HG03565 (cell line): ENCODE results near the gene SYT1.
"Not testable (repeated sequence)": the region's sequence is repeated elsewhere in the genome, so short reads cannot be mapped to it uniquely, and the experiment has no call there.

ENCODE experiments used
- ATAC-seq: cut with Tn5 transposase; IDR thresholded peaks from one replicate; pipeline ENCODE4 v1.9.1; 2021; ENCODE audit warnings: mild to moderate bottlenecking, moderate library complexity; ENCODE audit not compliant: unreplicated experiment

SYT1 gene

GRCh38 chr12:78864403-78864869 lies at the start of gene SYT1:
Gene SYT1, plus strand, starts transcription at chr12:78864774.
- no peak for ATAC-seq

GRCh38 chr12:78818487-78818886 lies 46.1 kb upstream of the SYT1 start:
- no peak for ATAC-seq

- no peak for ATAC-seq
Observed at GRCh38 chr12:78820946-78821345, 43.6 kb upstream of the SYT1 start.

- ATAC-seq = no peak
Observed at GRCh38 chr12:78824918-78825317, 39.7 kb upstream of the SYT1 start.

GRCh38 chr12:78829690-78830089 lies 34.9 kb upstream of the SYT1 start:
- ATAC-seq = no peak

GRCh38 chr12:78835493-78835892 lies 29.1 kb upstream of the SYT1 start:
- no peak for ATAC-seq

GRCh38 chr12:78840518-78841019 lies 24.0 kb upstream of the SYT1 start:
- ATAC-seq = not testable (repeated sequence)

- no peak for ATAC-seq
Observed at GRCh38 chr12:78853231-78853630, 11.3 kb upstream of the SYT1 start.

- peak; percentile 42 for ATAC-seq
Observed at GRCh38 chr12:78863482-78864402, 832 bp upstream of the SYT1 start.

GRCh38 chr12:78864870-78865463 lies 393 bp downstream of the SYT1 start:
- ATAC-seq = no peak

- ATAC-seq = no peak
Observed at GRCh38 chr12:78865516-78865915, 942 bp downstream of the SYT1 start.

- ATAC-seq = no peak
Observed at GRCh38 chr12:78866518-78866917, 1.9 kb downstream of the SYT1 start.

- ATAC-seq = no peak
Observed at GRCh38 chr12:78870539-78870938, 6.0 kb downstream of the SYT1 start.

GRCh38 chr12:78871566-78871965 lies 7.0 kb downstream of the SYT1 start:
- no peak for ATAC-seq

GRCh38 chr12:78878459-78878858 lies 13.9 kb downstream of the SYT1 start:
- no peak for ATAC-seq

- no peak for ATAC-seq
Observed at GRCh38 chr12:78878866-78879265, 14.3 kb downstream of the SYT1 start.

GRCh38 chr12:78880078-78880477 lies 15.5 kb downstream of the SYT1 start:
- no peak for ATAC-seq

GRCh38 chr12:78881685-78882084 lies 17.1 kb downstream of the SYT1 start:
- ATAC-seq = no peak

GRCh38 chr12:78885466-78885865 lies 20.9 kb downstream of the SYT1 start:
- ATAC-seq = no peak

- no peak for ATAC-seq
Observed at GRCh38 chr12:78886719-78887407, 22.3 kb downstream of the SYT1 start.

- ATAC-seq = no peak
Observed at GRCh38 chr12:78887444-78887843, 22.9 kb downstream of the SYT1 start.
